Nephron progenitor cell (in vitro differentiated cells): ENCODE data around the gene LENEP.
"Not testable (repeated sequence)": the region's sequence is repeated elsewhere in the genome, so short reads cannot be mapped to it uniquely, and the experiment has no call there.

Experiments
- DNase-seq: peaks from one replicate; pipeline ENCODE4 v3.0.0; 2021
- H3K27ac Mint-ChIP-seq: 2 replicates; pipeline ENCODE4 v1.8.0; 2021; ENCODE audit warnings: mild to moderate bottlenecking, moderate library complexity, mixed read lengths
- H3K27me3 Mint-ChIP-seq: 2 replicates; pipeline ENCODE4 v1.8.0; 2021; ENCODE audit warnings: mild to moderate bottlenecking, low read depth, mixed read lengths; ENCODE audit not compliant: poor library complexity
- H3K36me3 Mint-ChIP-seq: 2 replicates; pipeline ENCODE4 v1.8.0; 2021; ENCODE audit warnings: low read depth, mixed read lengths
- H3K4me1 Mint-ChIP-seq: 2 replicates; pipeline ENCODE4 v1.8.0; 2021; ENCODE audit warnings: mixed read lengths
- H3K4me3 Mint-ChIP-seq: 2 replicates; pipeline ENCODE4 v1.8.0; 2021; ENCODE audit warnings: mild to moderate bottlenecking, moderate library complexity, mixed read lengths
- H3K9me3 Mint-ChIP-seq: 2 replicates; pipeline ENCODE4 v1.8.0; 2021; ENCODE audit warnings: mild to moderate bottlenecking, moderate library complexity, mixed read lengths
- CTCF ChIP-seq: fragments of 200-600 bp; sonication (generic); IDR thresholded peaks from 2 replicates; pipeline ENCODE4 v1.5.0; 2021; ENCODE audit warnings: antibody characterized with exemption

The LENEP gene

DNA sequence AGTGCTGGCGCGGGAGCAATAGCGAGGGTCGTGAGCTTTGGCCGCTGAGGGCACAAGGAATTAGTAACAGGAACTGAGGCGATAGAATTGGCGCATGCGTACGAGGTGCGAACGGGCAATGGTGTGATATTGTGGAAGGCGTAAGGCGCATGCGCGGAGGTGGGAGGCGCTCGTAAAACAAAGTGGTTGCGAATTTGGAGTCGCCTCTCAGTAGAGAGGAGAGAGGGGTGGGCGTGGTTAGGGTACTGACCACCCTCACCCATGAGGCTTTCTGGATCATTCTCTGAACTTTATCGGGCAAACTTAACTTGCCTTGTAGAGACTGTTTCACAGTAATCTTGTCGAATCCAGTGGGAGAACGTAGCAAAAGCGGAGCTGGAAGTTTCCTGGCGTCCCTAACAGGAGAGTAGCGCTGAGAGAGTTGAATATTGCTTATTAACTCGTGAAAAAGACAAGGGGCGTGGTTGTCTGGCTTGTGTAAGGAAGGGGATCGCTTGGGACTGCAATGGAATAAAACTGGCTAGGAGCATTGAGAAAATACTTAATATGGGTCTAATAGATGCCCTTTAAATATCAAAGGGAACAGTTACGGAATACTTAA lies 18.5 kb upstream of the LENEP start:
- DNase-seq = peak; percentile 96
- H3K9me3 Mint-ChIP-seq = no peaks in the 10 kb centered on the region
- H3K36me3 Mint-ChIP-seq = peaks cover 17% of the 10 kb centered on the region
- no peak overlapping the region for H3K4me3 Mint-ChIP-seq
- no peak for TF ChIP-seq CTCF
- H3K27ac Mint-ChIP-seq = no peak overlapping the region
- peaks cover 26% of the 10 kb centered on the region for H3K4me1 Mint-ChIP-seq
- no peaks in the 10 kb centered on the region for H3K27me3 Mint-ChIP-seq

DNA sequence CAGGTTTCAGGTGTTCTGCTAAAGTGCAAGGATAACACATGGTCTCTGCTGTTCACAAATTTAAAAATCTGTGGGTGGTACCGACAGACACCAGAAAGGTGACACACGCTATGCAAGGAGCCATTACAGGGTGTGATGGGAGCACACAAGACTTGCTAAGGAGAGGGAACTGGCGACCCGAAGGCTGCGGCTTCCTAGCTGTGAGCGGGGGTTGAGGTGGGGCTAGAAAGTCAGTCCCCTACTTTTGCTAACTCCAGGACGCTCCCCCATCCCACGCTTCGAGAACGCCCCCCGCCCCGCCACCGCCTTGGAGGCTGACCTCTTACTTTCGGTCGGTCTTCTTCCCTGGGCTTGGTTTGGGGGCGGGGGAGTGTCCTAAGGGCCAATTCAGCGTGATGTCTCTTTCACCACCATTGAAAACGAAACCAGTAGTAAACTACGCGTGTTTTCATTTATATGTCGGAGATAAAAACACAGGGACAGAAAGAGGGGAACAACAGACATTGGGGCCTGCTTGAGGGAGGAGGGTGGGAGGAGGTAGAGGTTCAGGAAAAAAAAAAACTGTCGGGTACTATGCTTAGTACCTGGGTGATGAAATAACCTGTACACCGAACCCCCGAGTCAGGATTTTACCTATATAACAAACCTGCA lies 17.9 kb upstream of the LENEP start:
- no peak overlapping the region for H3K4me3 Mint-ChIP-seq
- TF ChIP-seq CTCF = no peak
- H3K9me3 Mint-ChIP-seq = no peaks in the 10 kb centered on the region
- H3K4me1 Mint-ChIP-seq = peaks cover 25% of the 10 kb centered on the region
- no peak overlapping the region for H3K27ac Mint-ChIP-seq
- DNase-seq = peak; percentile 66
- no peaks in the 10 kb centered on the region for H3K27me3 Mint-ChIP-seq
- H3K36me3 Mint-ChIP-seq = peaks cover 22% of the 10 kb centered on the region

GRCh38 chr1:154977762-154978161 lies 15.6 kb upstream of the LENEP start:
- H3K27ac Mint-ChIP-seq = peak overlapping the region; percentile 83
- H3K4me3 Mint-ChIP-seq = peak overlapping the region; percentile 29

GRCh38 chr1:154978360-154978759 lies 15.0 kb upstream of the LENEP start:
- Mint-ChIP-seq H3K4me1 (no peaks in the 10 kb centered on the region), H3K9me3 (no peaks in the 10 kb centered on the region), H3K27ac (no peak overlapping the region), H3K27me3 (no peaks in the 10 kb centered on the region), H3K36me3 (peaks cover 33% of the 10 kb centered on the region), H3K4me3 (no peak overlapping the region)
- no peak for TF ChIP-seq CTCF
- DNase-seq = no peak

More at GRCh38 chr1:154977762-154978161, 15.6 kb upstream of the LENEP start:
- H3K27me3 Mint-ChIP-seq, H3K4me1 Mint-ChIP-seq, DNase-seq, H3K9me3 Mint-ChIP-seq: not testable (repeated sequence)
- peaks cover 33% of the 10 kb centered on the region for H3K36me3 Mint-ChIP-seq

DNA sequence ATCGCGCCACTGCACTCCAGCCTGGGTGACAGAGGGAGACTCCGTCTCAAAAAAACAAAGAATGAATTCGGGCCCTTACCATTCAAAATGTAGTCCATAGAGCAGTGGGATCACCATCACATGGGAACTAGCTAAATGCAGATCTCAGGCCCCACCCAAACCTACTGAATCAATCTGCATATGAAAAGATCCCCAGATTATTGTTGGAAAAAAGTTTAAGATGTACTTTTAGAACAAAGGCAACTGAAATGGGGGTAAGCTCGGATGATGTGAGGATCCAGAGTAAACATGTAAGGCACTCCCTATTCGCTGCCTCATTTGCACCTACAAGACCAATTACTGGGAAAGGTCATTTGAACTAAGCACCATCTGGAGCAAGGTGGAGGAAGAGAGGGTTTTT lies 11.0 kb upstream of the LENEP start:
- Mint-ChIP-seq H3K9me3 (no peaks in the 10 kb centered on the region), H3K36me3 (peaks cover 42% of the 10 kb centered on the region), H3K4me1 (peaks cover 10% of the 10 kb centered on the region), H3K27ac (no peak overlapping the region), H3K4me3 (no peak overlapping the region), H3K27me3 (no peaks in the 10 kb centered on the region)
- DNase-seq = no peak
- TF ChIP-seq CTCF = no peak

DNA sequence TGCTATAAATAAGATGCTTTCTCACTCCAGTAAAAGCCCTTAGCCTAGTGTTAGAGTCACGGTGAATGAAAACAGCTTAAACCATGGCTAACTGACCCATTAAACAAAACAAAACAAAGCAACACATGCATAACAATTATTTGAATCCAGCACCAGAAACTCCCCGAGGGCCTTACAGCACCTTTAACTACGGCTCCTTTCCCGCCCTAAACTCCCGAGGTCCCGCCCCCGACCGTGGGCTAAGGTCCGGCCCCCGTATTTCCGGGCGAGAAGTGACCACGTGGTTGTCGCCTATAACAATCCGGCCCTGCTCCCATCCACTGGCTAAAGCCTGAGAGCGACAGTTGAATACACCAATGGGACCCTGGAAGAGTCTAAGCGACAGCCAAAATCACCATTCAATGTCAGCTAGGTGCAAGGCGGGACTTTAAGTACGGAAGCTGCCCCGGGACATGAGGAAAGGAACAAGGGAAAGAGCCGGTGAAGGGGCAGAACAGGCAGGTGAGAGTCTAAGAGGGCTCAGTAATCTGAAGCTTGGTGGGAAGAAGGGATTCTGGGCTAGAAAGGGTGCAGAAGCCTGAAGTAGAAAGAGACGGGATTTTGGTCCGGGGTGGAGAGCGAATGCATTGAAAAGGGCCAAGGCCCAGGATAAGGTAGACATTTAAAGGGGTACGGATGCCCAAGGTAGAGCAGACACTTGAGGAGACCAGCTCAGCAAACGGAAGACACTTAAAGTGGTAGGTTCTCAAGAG lies 10.3 kb upstream of the LENEP start, which contains the start of gene FLAD1:
TSS of gene FLAD1 (plus strand) at position 448 of the 752 bp plus-strand sequence. CDS start 351 bp downstream, outside the sequence.
- Mint-ChIP-seq H3K36me3 (peaks cover 39% of the 10 kb centered on the region), H3K4me3 (no peak within 1 kb of the TSS), H3K27ac (peak within 1 kb of the TSS; percentile 91), H3K27me3 (no peaks in the 10 kb centered on the region), H3K9me3 (no peaks in the 10 kb centered on the region), H3K4me1 (peaks cover 10% of the 10 kb centered on the region)
- no peak for TF ChIP-seq CTCF
- peak; percentile 93 for DNase-seq
